ENCODE data around the gene ASTL. TPM values are rescaled to one million over a fixed set of nuclear protein-coding genes. Genes with fewer than 3 reads are reported as not detected.
"Not testable (repeated sequence)": the region's sequence is repeated elsewhere in the genome, so short reads cannot be mapped to it uniquely, and the experiment has no call there.

Gene ASTL
- total and polyA plus RNA-seq, 2 experiments from 2014 or later: not detected

GRCh38 chr2:96143848-96144480 lies 5.7 kb upstream of the ASTL start:
- Histone ChIP-seq H3K36me3 (no peaks in the 10 kb centered on the region), H3K27ac (no peak overlapping the region), H3K27me3 (peaks cover 24% of the 10 kb centered on the region), H3K4me1 (ENCODE audit: low read depth) (peaks cover 14% of the 10 kb centered on the region), H3K9me3 (ENCODE audit: low read depth) (no peaks in the 10 kb centered on the region), H3K4me3 (no peak overlapping the region)
- no peak for TF ChIP-seq CTCF (IDR thresholded peaks at IDR 0.05; ENCODE audit: low read depth, low read length)
- DNase-seq (ENCODE audit: low read depth in 1 of 2, low spot score in 1 of 2): no peak

- DNase-seq (ENCODE audit: low read depth in 1 of 2, low spot score in 1 of 2): no peak
- no peaks in the 10 kb centered on the region for H3K36me3 ChIP-seq
- H3K9me3 ChIP-seq (ENCODE audit: low read depth): no peaks in the 10 kb centered on the region
- peaks cover 24% of the 10 kb centered on the region for H3K27me3 ChIP-seq
- peaks cover 12% of the 10 kb centered on the region for H3K4me1 ChIP-seq (ENCODE audit: low read depth)
- no peak overlapping the region for H3K4me3 ChIP-seq
- TF ChIP-seq CTCF (IDR thresholded peaks at IDR 0.05; ENCODE audit: low read depth, low read length): no peak
- H3K27ac ChIP-seq: no peak overlapping the region
Measured at GRCh38 chr2:96143231-96143847, 5.0 kb upstream of the ASTL start.

- H3K4me1 ChIP-seq (ENCODE audit: low read depth): peaks cover 8% of the 10 kb centered on the region
- peaks cover 24% of the 10 kb centered on the region for H3K27me3 ChIP-seq
- no peak for DNase-seq (ENCODE audit: low read depth in 1 of 2, low spot score in 1 of 2)
- H3K9me3 ChIP-seq (ENCODE audit: low read depth): no peaks in the 10 kb centered on the region
- TF ChIP-seq CTCF (IDR thresholded peaks at IDR 0.05; ENCODE audit: low read depth, low read length): no peak
- no peak overlapping the region for H3K27ac ChIP-seq
- H3K4me3 ChIP-seq: no peak overlapping the region
- no peaks in the 10 kb centered on the region for H3K36me3 ChIP-seq
Measured at GRCh38 chr2:96142217-96143113, 4.2 kb upstream of the ASTL start.

- not testable (repeated sequence) for H3K4me3 ChIP-seq; H3K36me3 ChIP-seq; H3K4me1 ChIP-seq (ENCODE audit: low read depth); H3K27ac ChIP-seq; DNase-seq (ENCODE audit: low read depth in 1 of 2, low spot score in 1 of 2); H3K9me3 ChIP-seq (ENCODE audit: low read depth)
- peaks cover 24% of the 10 kb centered on the region for H3K27me3 ChIP-seq
Measured at GRCh38 chr2:96141624-96141967, 3.3 kb upstream of the ASTL start.

GRCh38 chr2:96140941-96141623 lies 2.8 kb upstream of the ASTL start:
- DNase-seq (ENCODE audit: low read depth in 1 of 2, low spot score in 1 of 2): no peak
- no peak overlapping the region for H3K27ac ChIP-seq

More at GRCh38 chr2:96140941-96141623, 2.8 kb upstream of the ASTL start:
- H3K4me3 ChIP-seq: no peak overlapping the region
- no peak for TF ChIP-seq CTCF (IDR thresholded peaks at IDR 0.05; ENCODE audit: low read depth, low read length)
- H3K9me3 ChIP-seq (ENCODE audit: low read depth): no peaks in the 10 kb centered on the region
- peaks cover 3% of the 10 kb centered on the region for H3K4me1 ChIP-seq (ENCODE audit: low read depth)
- no peaks in the 10 kb centered on the region for H3K36me3 ChIP-seq
- peaks cover 24% of the 10 kb centered on the region for H3K27me3 ChIP-seq
